HG02588 (cell line): ENCODE data around the gene PDC.
"Not testable (repeated sequence)": the region's sequence is repeated elsewhere in the genome, so short reads cannot be mapped to it uniquely, and the experiment has no call there.

Source experiments
- ATAC-seq: cut with Tn5 transposase; IDR thresholded peaks from one replicate; pipeline ENCODE4 v1.9.1; 2021; ENCODE audit warnings: mild to moderate bottlenecking, moderate library complexity; ENCODE audit not compliant: unreplicated experiment

Gene PDC

DNA sequence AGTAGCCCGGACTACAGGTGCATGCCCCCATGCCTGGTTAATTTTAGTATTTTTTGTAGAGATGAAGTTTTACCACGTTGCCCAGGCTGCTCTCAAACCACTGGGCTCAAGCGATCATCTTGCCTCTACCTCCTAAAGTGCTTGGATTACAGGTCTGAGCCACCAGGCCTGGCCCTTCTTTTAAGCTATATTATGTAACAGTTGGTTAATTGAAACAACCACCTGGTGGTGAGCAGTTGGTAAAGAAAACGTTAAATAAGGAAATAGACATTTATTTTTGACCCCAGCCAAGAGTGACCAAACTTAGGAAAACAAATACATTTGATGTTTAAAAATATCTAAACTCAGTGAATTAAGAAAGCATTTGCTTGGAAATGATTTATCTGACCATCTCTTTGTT lies 12.1 kb upstream of the PDC start:
- no peak for ATAC-seq

- ATAC-seq = no peak
These were observed 5.0 kb upstream of the PDC start for GRCh38 chr1:186465946-186466345.

DNA sequence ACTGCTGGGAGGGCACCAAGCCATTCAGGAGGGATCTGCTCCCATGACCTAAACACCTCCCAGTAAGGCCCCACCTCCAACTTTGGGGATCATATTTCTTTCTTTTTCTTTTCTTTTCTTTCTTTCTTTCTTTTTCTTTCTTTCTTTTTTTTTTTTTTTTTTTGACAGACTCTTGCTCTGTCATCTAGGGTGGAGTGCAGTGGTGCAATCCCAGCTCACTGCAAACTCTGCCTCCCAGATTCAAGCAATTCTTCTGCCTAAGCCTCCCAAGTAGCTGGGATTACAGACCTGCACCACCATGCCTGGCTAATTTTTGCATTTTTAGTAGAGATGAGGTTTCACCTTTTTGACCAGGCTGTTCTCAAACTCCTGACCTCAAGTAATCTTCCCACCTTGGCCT lies 4.6 kb upstream of the PDC start:
- not testable (repeated sequence) for ATAC-seq

GRCh38 chr1:186463926-186464325 lies 3.0 kb upstream of the PDC start:
- ATAC-seq = no peak

GRCh38 chr1:186463511-186463910 lies 2.6 kb upstream of the PDC start:
- no peak for ATAC-seq

DNA sequence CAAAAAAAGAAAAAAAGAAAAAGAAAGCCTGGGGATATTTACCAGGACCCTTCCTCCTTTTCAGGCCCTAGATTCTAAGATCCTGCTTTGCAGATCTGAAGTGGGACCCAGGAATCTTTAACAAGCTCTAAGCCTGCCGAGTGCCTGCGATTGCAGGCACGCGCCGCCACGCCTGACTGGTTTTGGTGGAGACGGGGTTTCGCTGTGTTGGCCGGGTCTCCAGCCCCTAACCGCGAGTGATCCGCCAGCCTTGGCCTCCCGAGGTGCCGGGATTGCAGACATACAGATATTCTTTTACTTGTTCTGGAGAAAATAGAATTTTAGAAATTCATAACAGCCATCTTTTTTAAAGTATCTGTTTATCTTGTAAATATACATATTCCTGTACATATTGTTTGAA lies 1.8 kb downstream of the PDC start:
- ATAC-seq = not testable (repeated sequence)

DNA sequence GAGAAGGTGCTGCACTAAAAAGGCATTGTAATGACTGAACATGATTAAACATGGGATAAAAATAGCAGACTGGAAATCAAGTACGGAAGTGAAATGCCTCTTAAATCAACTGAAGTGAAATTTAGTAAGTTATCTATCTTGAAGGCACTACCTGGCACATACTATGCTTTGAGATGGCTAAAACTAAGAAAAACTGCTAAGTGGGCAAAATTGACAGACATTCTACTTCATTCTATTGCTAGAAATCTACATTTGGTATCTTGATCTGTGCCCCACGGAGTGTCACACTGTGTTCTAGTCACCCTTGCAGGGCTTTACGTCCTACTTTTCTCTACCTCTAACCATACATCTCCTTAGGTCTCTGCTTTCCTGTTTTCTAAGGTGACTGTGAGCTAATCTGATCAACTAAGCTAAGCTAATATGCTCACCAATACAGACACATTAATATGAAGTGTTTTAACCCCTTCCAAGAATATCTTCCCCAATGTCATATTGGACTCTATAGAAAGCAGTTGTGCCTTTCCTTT lies 4.1 kb downstream of the PDC start:
- no peak for ATAC-seq

GRCh38 chr1:186454981-186455380 lies 5.9 kb downstream of the PDC start:
- ATAC-seq = no peak

GRCh38 chr1:186446152-186446551 lies 14.8 kb downstream of the PDC start:
- no peak for ATAC-seq

GRCh38 chr1:186443638-186444037 lies 17.3 kb downstream of the PDC start:
- peak; percentile 49 for ATAC-seq

- ATAC-seq = no peak
These were observed 18.1 kb downstream of the PDC start for GRCh38 chr1:186442651-186443375.

GRCh38 chr1:186440584-186440983 lies 20.3 kb downstream of the PDC start:
- no peak for ATAC-seq

DNA sequence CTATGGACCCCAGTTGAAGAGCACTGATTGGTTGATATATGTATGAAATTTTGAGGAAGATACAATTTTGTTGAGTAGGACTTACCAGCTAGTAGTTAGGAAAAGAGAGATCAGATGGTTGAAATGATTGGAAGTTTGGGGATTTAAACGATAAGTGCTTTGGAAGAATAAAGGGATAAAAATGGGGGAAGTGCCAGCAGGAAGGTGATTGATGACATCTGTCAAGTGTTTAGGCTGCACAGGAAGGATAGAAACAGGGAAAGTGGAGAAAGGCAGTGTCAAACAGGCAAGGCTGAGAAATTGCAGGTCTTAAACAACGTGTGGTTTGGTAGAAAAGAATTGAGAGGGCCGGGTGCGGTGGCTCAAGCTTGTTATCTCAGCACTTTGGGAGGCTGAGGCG lies 22.3 kb downstream of the PDC start:
- ATAC-seq = no peak

- ATAC-seq = no peak
These were observed 25.6 kb downstream of the PDC start for GRCh38 chr1:186435336-186435735.

DNA sequence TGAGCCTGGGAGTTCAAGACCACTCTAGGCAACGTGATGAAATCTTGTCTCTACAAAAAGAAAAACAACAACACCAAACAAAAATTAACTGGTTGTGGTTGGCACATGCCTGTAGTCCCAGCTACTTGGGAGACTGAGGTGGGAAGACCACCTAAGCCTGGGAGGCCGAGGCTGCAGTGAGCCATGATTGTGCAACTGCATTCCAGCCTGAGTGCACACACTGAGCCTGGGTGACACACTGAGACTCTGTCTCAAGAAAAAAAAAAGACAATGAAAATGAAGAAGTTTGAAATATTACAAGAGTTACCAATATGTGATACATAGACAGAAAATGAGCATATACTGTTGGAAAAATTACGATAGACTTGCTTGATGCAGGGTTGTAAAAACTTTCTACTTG lies 31.9 kb downstream of the PDC start:
- ATAC-seq = no peak

DNA sequence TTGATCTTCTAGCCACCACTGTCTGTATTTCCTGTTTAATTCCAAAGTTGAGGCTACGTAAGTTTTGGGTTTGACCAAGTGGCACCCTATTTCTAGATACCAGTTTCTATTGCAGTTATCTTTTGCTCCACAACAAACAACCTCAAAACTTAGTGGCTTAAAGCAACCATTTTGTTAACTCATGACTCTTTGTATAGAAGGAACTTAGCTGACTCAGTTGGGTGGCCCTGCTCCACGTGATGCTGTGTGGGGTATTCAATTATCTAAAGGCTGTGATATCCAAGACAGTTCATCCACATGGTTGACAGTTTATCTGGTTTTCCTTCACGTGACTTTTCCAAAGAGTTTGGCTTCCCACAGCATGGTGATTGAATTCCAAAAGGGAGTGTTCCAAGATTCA lies 34.8 kb downstream of the PDC start:
- no peak for ATAC-seq

- ATAC-seq = no peak
These were observed 36.4 kb downstream of the PDC start for GRCh38 chr1:186424539-186424938.

DNA sequence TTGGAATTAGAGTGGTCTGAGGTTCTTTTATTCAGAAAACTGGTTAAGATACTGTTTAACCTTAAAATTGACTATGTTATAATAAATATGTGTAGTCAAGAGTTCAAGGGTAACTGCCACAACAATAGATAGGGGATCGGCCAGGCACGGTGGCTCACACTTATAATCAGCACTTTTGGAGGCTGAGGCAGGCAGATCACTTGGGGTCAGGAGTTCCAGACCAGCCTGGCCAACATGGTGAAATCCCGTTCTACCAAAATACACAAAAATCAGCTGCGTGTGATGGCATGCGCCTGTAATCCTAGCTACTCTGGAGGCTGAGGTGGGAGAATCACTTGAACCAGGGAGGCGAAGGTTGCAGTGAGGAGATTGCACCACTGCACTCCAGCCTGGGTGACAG lies 39.5 kb downstream of the PDC start:
- ATAC-seq = no peak

DNA sequence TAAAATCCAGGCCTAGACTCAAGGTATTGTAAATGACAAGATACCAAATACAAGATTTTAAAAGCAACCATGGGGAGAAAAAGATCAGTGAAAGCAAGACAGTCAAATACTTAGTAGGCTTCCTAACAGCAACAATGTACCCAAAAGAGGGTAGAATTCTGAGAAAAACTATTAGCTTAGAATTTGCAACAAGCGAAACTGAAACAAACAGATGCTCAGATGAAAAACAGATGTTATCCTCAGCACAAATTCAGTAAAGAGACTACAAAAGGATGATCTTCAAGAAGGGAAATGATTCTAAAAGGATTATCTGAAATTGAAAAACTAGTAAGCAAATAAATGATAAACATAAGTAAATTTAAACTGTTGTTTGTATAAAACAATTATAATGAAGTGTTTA lies 40.0 kb downstream of the PDC start:
- peak; percentile 96 for ATAC-seq

DNA sequence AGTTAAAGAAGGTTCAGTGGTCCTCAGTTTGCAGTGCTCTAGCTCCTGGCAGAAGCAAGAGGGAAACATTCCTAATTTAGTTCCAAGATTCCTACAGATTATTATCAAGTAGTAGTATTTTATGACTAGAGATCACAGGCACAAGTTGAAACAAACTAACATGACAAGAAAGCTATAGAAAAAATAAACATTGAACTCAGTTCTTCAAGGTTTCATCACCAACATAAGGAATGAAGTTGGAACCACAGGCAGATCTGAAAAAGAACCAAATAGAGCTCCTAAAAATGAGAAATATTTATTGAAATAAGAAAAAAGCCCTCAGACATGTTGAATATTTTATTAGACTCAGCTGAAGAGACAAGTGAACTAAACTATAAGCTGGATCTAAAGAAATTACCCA lies 40.6 kb downstream of the PDC start:
- no peak for ATAC-seq

GRCh38 chr1:186418503-186418902 lies 42.4 kb downstream of the PDC start:
- no peak for ATAC-seq

DNA sequence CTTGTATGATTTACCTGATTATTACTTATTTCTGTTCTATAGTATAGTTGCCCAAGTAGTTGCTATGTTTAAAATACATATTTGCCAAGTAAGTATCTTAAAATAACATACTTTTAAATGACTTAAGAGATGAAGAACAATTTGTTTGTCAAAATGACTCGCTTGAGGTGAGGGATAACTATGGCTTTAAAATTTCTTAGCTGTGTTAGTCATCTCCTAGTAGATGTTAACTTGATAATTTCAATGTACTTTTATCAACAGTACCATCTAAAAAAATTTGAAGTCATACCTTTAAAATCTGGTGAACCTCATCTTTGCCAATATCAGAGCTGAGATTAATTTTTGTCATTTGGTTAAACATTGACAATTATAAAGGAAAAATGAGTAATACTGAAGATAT lies 47.6 kb downstream of the PDC start:
- no peak for ATAC-seq

DNA sequence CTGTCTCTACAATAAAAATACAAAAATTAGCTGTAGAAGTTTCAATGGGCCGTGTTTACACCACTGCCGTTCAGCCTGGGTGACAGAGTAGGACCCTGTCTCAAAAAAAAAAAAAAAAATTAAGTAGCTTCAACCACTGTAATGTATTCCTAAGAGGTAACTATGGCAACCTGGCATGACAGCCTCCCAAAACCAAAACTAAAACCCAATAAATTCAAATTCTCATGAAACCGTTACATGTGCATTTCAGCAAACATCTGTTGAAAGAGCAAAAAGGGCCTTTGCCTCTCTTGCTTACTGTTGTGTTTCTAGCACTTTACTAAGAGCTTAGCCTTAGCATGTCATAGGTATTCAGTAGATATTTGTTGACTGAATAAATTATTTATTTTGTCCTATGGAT lies 51.8 kb downstream of the PDC start:
- no peak for ATAC-seq
